Stomach (tissue), 4 donors: ENCODE results near the gene INHA.

Source experiments
- CTCF ChIP-seq, 7 experiments: fragments of 450-650 bp in 4 of 7; fragments of 200-600 bp in 3 of 7; sonication (generic) in 3 of 7; IDR thresholded peaks; one replicate each; pipeline ENCODE4 v1.5.1; 2016 to 2019; ENCODE audit warnings: antibody characterized with exemption in 7 of 7, control low read depth in 2 of 7, mild to moderate bottlenecking in 1 of 7
- POLR2A ChIP-seq, 4 donors: fragments of 450-650 bp; IDR thresholded peaks; one replicate each; pipeline ENCODE4 v1.6.1; 2016; ENCODE audit warnings: antibody characterized with exemption in 4 of 4, control low read depth in 2 of 4, mild to moderate bottlenecking in 1 of 4, moderate library complexity in 1 of 4
- POLR2AphosphoS5 ChIP-seq, 3 donors: sonication (generic); formaldehyde crosslinking; IDR thresholded peaks; one replicate each; pipeline ENCODE4 v1.6.1; 2016; ENCODE audit warnings: antibody characterized with exemption in 3 of 3

GRCh38 chr2:219603771-219604170 lies 31.7 kb downstream of the INHA start:
- TF ChIP-seq CTCF (IDR thresholded peaks at IDR 0.05) (no peak), POLR2AphosphoS5 (IDR thresholded peaks at IDR 0.05) (no peak), POLR2A (IDR thresholded peaks at IDR 0.05) (no peak)
